Ectodermal cell (in vitro differentiated cells): ENCODE data around the gene USP3.

Source experiments
- H3K27ac ChIP-seq: 2 replicates; pipeline ENCODE4 v1.7.0; 2013; ENCODE audit warnings: mild to moderate bottlenecking, low read depth, low read length; ENCODE audit not compliant: insufficient read depth, poor library complexity, severe bottlenecking
- H3K27me3 ChIP-seq: 2 replicates; pipeline ENCODE4 v1.7.0; 2013; ENCODE audit warnings: mild to moderate bottlenecking, low read length; ENCODE audit not compliant: insufficient read depth, control insufficient read depth, poor library complexity, severe bottlenecking
- H3K36me3 ChIP-seq: one replicate; pipeline ENCODE4 v1.7.0; 2013; ENCODE audit warnings: low read length; ENCODE audit not compliant: control insufficient read depth, insufficient read depth
- H3K4me1 ChIP-seq: one replicate; pipeline ENCODE4 v1.7.0; 2013; ENCODE audit warnings: low read length; ENCODE audit not compliant: control insufficient read depth, insufficient read depth
- H3K4me3 ChIP-seq: 2 replicates; pipeline ENCODE4 v1.7.0; 2013; ENCODE audit warnings: low read depth, low read length, control low read depth; ENCODE audit not compliant: insufficient read depth
- H3K9me3 ChIP-seq: 2 replicates; pipeline ENCODE4 v1.7.0; 2013; ENCODE audit warnings: mild to moderate bottlenecking, low read length, moderate library complexity; ENCODE audit not compliant: control insufficient read depth
- WGBS, 2 experiments: methylation state at CpG; one replicate each; pipeline ENCODE4 v1.1.7; 2013; ENCODE audit warnings: missing lambda C conversion rate in 2 of 2; 5-methylcytosine and 5-hydroxymethylcytosine counted together

Gene USP3

GRCh38 chr15:63544258-63545026, 40.0 kb downstream of the USP3 start:
- H3K4me1 ChIP-seq = no peaks in the 10 kb centered on the region
- no peak overlapping the region for H3K4me3 ChIP-seq
- H3K27me3 ChIP-seq = no peaks in the 10 kb centered on the region
- H3K36me3 ChIP-seq = no peaks in the 10 kb centered on the region
- 93 to 95% methylated on average over 5 of the region's 5 CpGs for WGBS, 2 experiments
- no peak overlapping the region for H3K27ac ChIP-seq
- H3K9me3 ChIP-seq = no peaks in the 10 kb centered on the region

GRCh38 chr15:63545520-63545919, 41.1 kb downstream of the USP3 start:
- Histone ChIP-seq H3K9me3 (no peaks in the 10 kb centered on the region), H3K4me3 (no peak overlapping the region), H3K27me3 (no peaks in the 10 kb centered on the region), H3K27ac (no peak overlapping the region), H3K36me3 (no peaks in the 10 kb centered on the region), H3K4me1 (no peaks in the 10 kb centered on the region)
- 93 to 96% methylated on average over 9 to 10 of the region's 10 CpGs for WGBS, 2 experiments

GRCh38 chr15:63551400-63551799, 47.0 kb downstream of the USP3 start:
- Histone ChIP-seq H3K27ac (no peak overlapping the region), H3K9me3 (no peaks in the 10 kb centered on the region), H3K27me3 (no peaks in the 10 kb centered on the region), H3K36me3 (no peaks in the 10 kb centered on the region), H3K4me1 (peaks cover 11% of the 10 kb centered on the region), H3K4me3 (no peak overlapping the region)
- 100% methylated on average over 1 of the region's 1 CpG for whole genome bisulfite sequencing, 2 experiments

- H3K27ac ChIP-seq = peak overlapping the region; percentile 75
- no peak overlapping the region for H3K4me3 ChIP-seq
- no peaks in the 10 kb centered on the region for H3K36me3 ChIP-seq
- no peaks in the 10 kb centered on the region for H3K9me3 ChIP-seq
- no peaks in the 10 kb centered on the region for H3K27me3 ChIP-seq
- 35 to 36% methylated on average over 3 of the region's 3 CpGs for WGBS, 2 experiments
- H3K4me1 ChIP-seq = peaks cover 11% of the 10 kb centered on the region
Observed at GRCh38 chr15:63553388-63553791, 49.0 kb downstream of the USP3 start.

GRCh38 chr15:63554337-63554927, 50.0 kb downstream of the USP3 start:
- Histone ChIP-seq H3K9me3 (no peaks in the 10 kb centered on the region), H3K4me1 (peaks cover 11% of the 10 kb centered on the region), H3K36me3 (no peaks in the 10 kb centered on the region), H3K27ac (no peak overlapping the region), H3K27me3 (no peaks in the 10 kb centered on the region), H3K4me3 (no peak overlapping the region)
- WGBS, 2 experiments = 100% methylated on average over 1 to 2 of the region's 2 CpGs

- Histone ChIP-seq H3K4me1 (peaks cover 21% of the 10 kb centered on the region), H3K4me3 (no peak overlapping the region), H3K36me3 (no peaks in the 10 kb centered on the region), H3K27ac (no peak overlapping the region), H3K27me3 (no peaks in the 10 kb centered on the region), H3K9me3 (no peaks in the 10 kb centered on the region)
Observed at GRCh38 chr15:63555507-63555906, 51.1 kb downstream of the USP3 start.

- Histone ChIP-seq H3K9me3 (no peaks in the 10 kb centered on the region), H3K36me3 (no peaks in the 10 kb centered on the region), H3K27ac (no peak overlapping the region), H3K4me3 (no peak overlapping the region), H3K4me1 (peaks cover 22% of the 10 kb centered on the region), H3K27me3 (no peaks in the 10 kb centered on the region)
- 68 to 69% methylated on average over 6 of the region's 6 CpGs for WGBS, 2 experiments
Observed at GRCh38 chr15:63556246-63556645, 51.9 kb downstream of the USP3 start.

GRCh38 chr15:63556736-63557135, 52.3 kb downstream of the USP3 start:
- Histone ChIP-seq H3K27me3 (no peaks in the 10 kb centered on the region), H3K4me3 (no peak overlapping the region), H3K9me3 (no peaks in the 10 kb centered on the region), H3K4me1 (peaks cover 22% of the 10 kb centered on the region), H3K27ac (no peak overlapping the region), H3K36me3 (no peaks in the 10 kb centered on the region)
- WGBS, 2 experiments = 90 to 95% methylated on average over 7 of the region's 7 CpGs

- H3K4me3 ChIP-seq = no peak overlapping the region
- H3K9me3 ChIP-seq = no peaks in the 10 kb centered on the region
- H3K4me1 ChIP-seq = peaks cover 11% of the 10 kb centered on the region
- no peaks in the 10 kb centered on the region for H3K27me3 ChIP-seq
- WGBS, 2 experiments = 56% methylated on average over 5 of the region's 5 CpGs
- peaks cover 3% of the 10 kb centered on the region for H3K36me3 ChIP-seq
- no peak overlapping the region for H3K27ac ChIP-seq
Observed at GRCh38 chr15:63559753-63560152, 55.4 kb downstream of the USP3 start.

- no peak overlapping the region for H3K4me3 ChIP-seq
- no peak overlapping the region for H3K27ac ChIP-seq
- H3K9me3 ChIP-seq = no peaks in the 10 kb centered on the region
- WGBS, 2 experiments = 69 to 74% methylated on average over 5 to 6 of the region's 6 CpGs
- H3K36me3 ChIP-seq = peaks cover 3% of the 10 kb centered on the region
- H3K4me1 ChIP-seq = peaks cover 11% of the 10 kb centered on the region
- H3K27me3 ChIP-seq = no peaks in the 10 kb centered on the region
Observed at GRCh38 chr15:63560741-63561448, 56.5 kb downstream of the USP3 start.
